Activated CD4-positive, alpha-beta memory T cell treated with anti-CD3 and anti-CD28 coated beads, Interleukin-2, amount 10 ng/mL, durations not matched to agents 7 days and 5 days (primary cell): ENCODE measurements around the gene SMYD2. TPM values are rescaled to one million over a fixed set of nuclear protein-coding genes. Genes with fewer than 3 reads are reported as not detected.

Source experiments
- CTCF ChIA-PET: fragments of 350-600 bp; sonication (Branson Sonifier 250); formaldehyde crosslinking; loops from one replicate; lab custom pipeline; 2021; ENCODE audit warnings: antibody characterized with exemption, inconsistent platforms; lab: Charles Lee
- POLR2A ChIA-PET: fragments of 350-600 bp; sonication (Branson Sonifier 250); formaldehyde crosslinking; loops from one replicate; lab custom pipeline; 2021; ENCODE audit warnings: antibody characterized with exemption; lab: Charles Lee
- DNase-seq: peaks from one replicate; pipeline ENCODE4 v3.0.0-alpha.2; 2020
- H3K27ac Mint-ChIP-seq: one replicate; pipeline ENCODE4 v1.8.0; 2021; ENCODE audit warnings: mild to moderate bottlenecking, mixed read lengths
- H3K27me3 Mint-ChIP-seq: one replicate; pipeline ENCODE4 v1.8.0; 2021; ENCODE audit warnings: mixed read lengths
- H3K36me3 Mint-ChIP-seq: one replicate; pipeline ENCODE4 v1.8.0; 2021; ENCODE audit warnings: low read depth, mixed read lengths
- H3K4me1 Mint-ChIP-seq: one replicate; pipeline ENCODE4 v1.8.0; 2021; ENCODE audit warnings: mixed read lengths
- H3K4me3 Mint-ChIP-seq: one replicate; pipeline ENCODE4 v1.8.0; 2021; ENCODE audit warnings: mild to moderate bottlenecking, mixed read lengths
- H3K9me3 Mint-ChIP-seq: one replicate; pipeline ENCODE4 v1.8.0; 2021; ENCODE audit warnings: mixed read lengths
- total RNA-seq, 2 experiments: library from RNA; stranded (reverse); gene quantifications; one replicate each; pipeline ENCODE4 v1.2.3, GENCODE V29; 2021

Gene SMYD2
- total RNA-seq, 2 experiments from 2014 or later: 33.8 to 34.9 TPM

GRCh38 chr1:214277704-214278635 lies 3.0 kb upstream of the SMYD2 start:
- Mint-ChIP-seq H3K4me3 (no peak overlapping the region), H3K9me3 (no peaks in the 10 kb centered on the region), H3K4me1 (peaks cover 26% of the 10 kb centered on the region), H3K36me3 (no peaks in the 10 kb centered on the region), H3K27me3 (peaks cover 2% of the 10 kb centered on the region), H3K27ac (no peak overlapping the region)
- CTCF ChIA-PET: interaction anchor here (2.4 to 4.7 kb wide), 3 partner anchors 17 to 54 kb away, joined by 12 to 33 read pairs (median 13); no protein-coding TSS in a partner anchor
- POLR2A ChIA-PET: interaction anchor here (0.7 to 1.0 kb wide), 2 partner anchors 28 to 33 kb away, joined by 3 to 4 read pairs; no protein-coding TSS in a partner anchor
- no peak for DNase-seq

GRCh38 chr1:214280386-214281020 lies 456 bp upstream of the SMYD2 start:
- peaks cover 3% of the 10 kb centered on the region for H3K36me3 Mint-ChIP-seq
- H3K4me3 Mint-ChIP-seq: peak overlapping the region; percentile 74
- ChIA-PET CTCF (interaction anchor here (0.6 to 2.3 kb wide), 4 partner anchors 9 to 51 kb away, joined by 4 to 15 read pairs (median 6); no protein-coding TSS in a partner anchor), POLR2A (interaction anchor here (1.0 to 2.5 kb wide), 8 partner anchors 19 to 358 kb away, joined by 3 to 14 read pairs (median 4); partner anchors contain the start of gene CENPF)
- peak; percentile 28 for DNase-seq
- H3K4me1 Mint-ChIP-seq: peaks cover 39% of the 10 kb centered on the region
- H3K9me3 Mint-ChIP-seq: no peaks in the 10 kb centered on the region
- no peaks in the 10 kb centered on the region for H3K27me3 Mint-ChIP-seq
- peak overlapping the region; percentile 68 for H3K27ac Mint-ChIP-seq

GRCh38 chr1:214281720-214282629 lies 1.0 kb downstream of the SMYD2 start:
- peaks cover 6% of the 10 kb centered on the region for H3K36me3 Mint-ChIP-seq
- POLR2A ChIA-PET: interaction anchor here (1.5 kb wide), 1 partner anchor 146 kb away, joined by 3 read pairs; no protein-coding TSS in a partner anchor

GRCh38 chr1:214282630-214283242 lies 1.8 kb downstream of the SMYD2 start:
- H3K27me3 Mint-ChIP-seq: no peaks in the 10 kb centered on the region
- H3K4me3 Mint-ChIP-seq: peak overlapping the region; percentile 96
- no peak overlapping the region for H3K27ac Mint-ChIP-seq
- no peaks in the 10 kb centered on the region for H3K9me3 Mint-ChIP-seq
- ChIA-PET CTCF (interaction anchor here (1.5 to 4.2 kb wide), 2 partner anchors 21 to 50 kb away, joined by 4 to 17 read pairs; no protein-coding TSS in a partner anchor), POLR2A (no interaction called here)
- H3K4me1 Mint-ChIP-seq: peaks cover 42% of the 10 kb centered on the region
- no peak for DNase-seq
- peaks cover 7% of the 10 kb centered on the region for H3K36me3 Mint-ChIP-seq

More at GRCh38 chr1:214281720-214282629, 1.0 kb downstream of the SMYD2 start:
- peaks cover 41% of the 10 kb centered on the region for H3K4me1 Mint-ChIP-seq
- H3K9me3 Mint-ChIP-seq: no peaks in the 10 kb centered on the region
- H3K27me3 Mint-ChIP-seq: no peaks in the 10 kb centered on the region
- peak overlapping the region; percentile 72 for H3K27ac Mint-ChIP-seq
- CTCF ChIA-PET: interaction anchor here (1.5 kb wide), 1 partner anchor 51 kb away, joined by 4 read pairs; no protein-coding TSS in a partner anchor
- DNase-seq: no peak
- H3K4me3 Mint-ChIP-seq: peak overlapping the region; percentile 96

DNA sequence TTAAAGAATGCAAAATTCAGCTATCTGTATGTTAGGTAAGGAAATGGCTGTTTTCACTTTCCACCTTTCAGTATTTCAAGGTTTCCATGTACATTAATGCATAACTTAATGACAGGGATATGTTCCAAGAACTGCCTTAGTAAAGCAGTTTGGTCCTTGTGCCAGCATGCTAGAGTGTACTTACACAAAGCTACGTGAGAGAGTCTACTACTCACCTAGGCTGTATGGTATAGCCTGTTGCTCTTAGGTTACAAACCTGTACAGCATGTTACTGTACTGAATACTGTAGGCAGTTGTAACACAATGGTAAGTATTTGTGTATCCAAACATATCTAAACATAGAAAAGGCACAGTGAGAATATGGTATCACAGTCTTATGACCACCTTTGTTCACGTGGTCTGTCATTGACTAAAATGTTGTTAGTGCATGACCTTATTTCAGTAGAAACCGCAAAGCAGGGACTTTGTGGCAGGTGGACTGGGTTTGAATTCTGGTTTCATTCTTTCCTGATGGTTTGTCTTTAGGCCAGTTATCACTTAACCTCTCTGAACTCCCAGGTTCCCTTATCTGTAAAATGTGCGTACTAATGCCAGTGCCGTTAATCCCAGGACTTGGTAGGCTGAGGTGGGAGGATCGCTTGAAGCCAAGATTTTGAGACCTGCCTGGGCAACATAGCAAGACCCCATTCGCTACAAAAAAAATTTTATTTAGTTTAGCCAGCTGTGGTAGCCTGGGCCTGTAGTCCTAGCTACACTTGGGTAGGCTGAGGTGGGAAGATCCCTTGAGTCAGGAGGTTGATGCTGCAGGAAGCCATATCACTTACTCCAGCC lies 4.9 kb downstream of the SMYD2 start:
- DNase-seq: no peak
- Mint-ChIP-seq H3K27me3 (no peaks in the 10 kb centered on the region), H3K27ac (no peak overlapping the region), H3K9me3 (no peaks in the 10 kb centered on the region), H3K36me3 (peaks cover 15% of the 10 kb centered on the region), H3K4me1 (peaks cover 42% of the 10 kb centered on the region), H3K4me3 (no peak overlapping the region)
- CTCF ChIA-PET: interaction anchor here (0.7 to 4.2 kb wide), 3 partner anchors 14 to 46 kb away, joined by 3 to 17 read pairs (median 3); no protein-coding TSS in a partner anchor
- POLR2A ChIA-PET: no interaction called here

DNA sequence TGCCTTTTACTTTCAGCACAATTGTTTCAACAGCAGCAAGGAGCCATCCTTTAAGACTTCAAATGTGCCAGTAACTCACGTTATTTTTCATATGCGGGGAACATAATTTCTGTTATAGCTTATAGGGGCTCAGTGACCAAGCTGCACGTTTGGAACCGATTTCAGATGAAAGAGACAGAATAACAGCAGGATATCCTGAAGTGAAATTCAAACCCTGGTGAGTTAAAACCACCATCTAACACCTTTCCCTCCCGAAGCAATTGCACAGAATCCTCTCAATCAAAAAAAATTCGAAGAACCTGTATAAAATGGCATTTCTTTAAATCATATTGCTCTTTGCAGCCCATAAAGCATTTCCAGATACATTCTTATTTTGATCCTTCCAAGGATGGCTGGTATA lies 6.9 kb downstream of the SMYD2 start:
- DNase-seq: no peak
- Mint-ChIP-seq H3K4me3 (no peak overlapping the region), H3K4me1 (peaks cover 31% of the 10 kb centered on the region), H3K27ac (no peak overlapping the region), H3K36me3 (peaks cover 15% of the 10 kb centered on the region), H3K9me3 (no peaks in the 10 kb centered on the region), H3K27me3 (no peaks in the 10 kb centered on the region)
- ChIA-PET POLR2A (no interaction called here), CTCF (interaction anchor here (1.1 to 1.4 kb wide), 2 partner anchors 26 to 44 kb away, joined by 3 to 4 read pairs; no protein-coding TSS in a partner anchor)

- Mint-ChIP-seq H3K27ac (no peak overlapping the region), H3K9me3 (no peaks in the 10 kb centered on the region), H3K27me3 (no peaks in the 10 kb centered on the region), H3K36me3 (peaks cover 14% of the 10 kb centered on the region), H3K4me1 (peaks cover 23% of the 10 kb centered on the region), H3K4me3 (no peak overlapping the region)
- CTCF ChIA-PET: interaction anchor here (1.4 to 1.7 kb wide), 3 partner anchors 29 to 40 kb away, joined by 3 to 4 read pairs (median 4); no protein-coding TSS in a partner anchor
- POLR2A ChIA-PET: no interaction called here
- no peak for DNase-seq
Observed at GRCh38 chr1:214289574-214290272, 8.8 kb downstream of the SMYD2 start.

DNA sequence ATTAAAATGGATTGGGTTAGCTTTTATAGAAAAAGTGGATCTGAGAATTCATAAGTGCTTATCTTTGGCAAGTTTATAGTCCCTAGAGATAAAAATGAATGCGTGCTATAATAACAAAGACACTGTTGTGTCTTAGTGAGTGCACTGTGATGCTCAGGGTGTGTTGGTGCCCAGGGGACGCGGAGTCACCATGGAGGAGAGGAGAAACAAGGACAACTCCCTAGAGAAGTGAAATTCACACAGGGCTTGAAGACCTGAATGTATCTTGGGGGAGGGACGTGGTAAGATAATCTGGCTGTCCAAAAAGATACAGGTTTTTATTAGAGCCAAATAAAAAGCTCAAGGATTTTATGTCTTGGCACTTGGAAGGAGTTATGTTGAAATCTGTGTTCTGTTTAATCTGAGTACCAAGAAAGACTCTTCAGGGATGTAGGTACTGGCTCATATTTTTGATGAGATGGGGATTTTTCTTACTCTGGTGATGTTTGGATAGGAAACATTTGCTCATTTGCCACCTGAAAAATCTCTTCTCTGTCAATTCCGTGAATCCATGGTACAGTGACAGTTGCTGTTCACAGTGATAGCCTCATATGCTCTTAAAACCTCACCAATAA lies 9.6 kb downstream of the SMYD2 start:
- H3K36me3 Mint-ChIP-seq: peaks cover 12% of the 10 kb centered on the region
- no peaks in the 10 kb centered on the region for H3K9me3 Mint-ChIP-seq
- H3K4me1 Mint-ChIP-seq: peaks cover 17% of the 10 kb centered on the region
- POLR2A ChIA-PET: interaction anchor here (0.9 kb wide), 1 partner anchor 16 kb away, joined by 3 read pairs; no protein-coding TSS in a partner anchor
- CTCF ChIA-PET: interaction anchor here (1.4 to 1.7 kb wide), 3 partner anchors 30 to 40 kb away, joined by 3 to 4 read pairs (median 4); no protein-coding TSS in a partner anchor
- H3K4me3 Mint-ChIP-seq: no peak overlapping the region
- H3K27me3 Mint-ChIP-seq: no peaks in the 10 kb centered on the region
- DNase-seq: no peak
- H3K27ac Mint-ChIP-seq: no peak overlapping the region

GRCh38 chr1:214292322-214292721 lies 11.4 kb downstream of the SMYD2 start:
- no peaks in the 10 kb centered on the region for H3K9me3 Mint-ChIP-seq
- peaks cover 17% of the 10 kb centered on the region for H3K4me1 Mint-ChIP-seq
- no peak overlapping the region for H3K27ac Mint-ChIP-seq
- no peak for DNase-seq
- H3K4me3 Mint-ChIP-seq: no peak overlapping the region
- ChIA-PET POLR2A (no interaction called here), CTCF (no interaction called here)
- no peaks in the 10 kb centered on the region for H3K27me3 Mint-ChIP-seq
- peaks cover 9% of the 10 kb centered on the region for H3K36me3 Mint-ChIP-seq

- no peak overlapping the region for H3K4me3 Mint-ChIP-seq
- no peaks in the 10 kb centered on the region for H3K9me3 Mint-ChIP-seq
- H3K27ac Mint-ChIP-seq: no peak overlapping the region
- POLR2A ChIA-PET: no interaction called here
- no peak for DNase-seq
- H3K36me3 Mint-ChIP-seq: no peaks in the 10 kb centered on the region
- peaks cover 2% of the 10 kb centered on the region for H3K4me1 Mint-ChIP-seq
- H3K27me3 Mint-ChIP-seq: no peaks in the 10 kb centered on the region
- CTCF ChIA-PET: no interaction called here
Observed at GRCh38 chr1:214295934-214296333, 15.0 kb downstream of the SMYD2 start.
